Mucosa of descending colon (tissue), 3 donors: Measurements from ENCODE around the gene STX4. TPM values are rescaled to one million over a fixed set of nuclear protein-coding genes. Genes with fewer than 3 reads are reported as not detected.

ENCODE experiments used
- ATAC-seq: fragments of 200-7000 bp; cut with Tn5 transposase; one replicate; pipeline ENCODE4 v1.9.1; 2020; ENCODE audit warnings: mild to moderate bottlenecking, moderate library complexity
- DNase-seq, 3 donors: peaks; one replicate each; pipeline ENCODE4 v3.0.0-alpha.2; 2020
- H3K36me3 ChIP-seq: fragments of 200-600 bp; one replicate; pipeline ENCODE4 v1.8.0; 2021; ENCODE audit warnings: low read depth, mild to moderate bottlenecking
- H3K4me1 ChIP-seq: fragments of 200-600 bp; one replicate; pipeline ENCODE4 v1.8.0; 2021; ENCODE audit warnings: low read depth, mild to moderate bottlenecking
- H3K4me3 ChIP-seq: fragments of 200-600 bp; one replicate; pipeline ENCODE4 v1.8.0; 2021; ENCODE audit warnings: mild to moderate bottlenecking
- H3K9me3 ChIP-seq: fragments of 200-600 bp; one replicate; pipeline ENCODE4 v1.8.0; 2021; ENCODE audit warnings: mild to moderate bottlenecking
- CTCF ChIP-seq: fragments of 200-600 bp; IDR thresholded peaks from one replicate; pipeline ENCODE4 v1.8.0; 2022; ENCODE audit warnings: antibody characterized with exemption, mild to moderate bottlenecking
- intact Hi-C, 2 donors: fragments of 100-400 bp; cut with DNase I in 1 of 2; cut with micrococcal nuclease in 1 of 2; formaldehyde crosslinking; loops; one replicate each; pipeline versions ENCODE4 v1.11.0 to v1.11.1; 2022; cut with DNase I, micrococcal nuclease
- total RNA-seq, 3 donors: library from RNA; stranded (reverse); fragmentation: NEBNext Ultra II Directional in 2 of 3; extraction: Animal tissue kit (Norgen Biotek cat#: 25700) in 2 of 3; gene quantifications; one replicate each; pipeline versions ENCODE4 v1.2.1 to v1.2.4, GENCODE V29; 2021 to 2023
- donor health status: DM: no; HTN: no; CAD: no; lungs with moderate emphysema.
- donor health status: DM: no; HTN: no; CAD: no.
- donor health status: DM: no; HTN: yes; CAD: no.

The STX4 gene
- total RNA-seq, 3 donors from 2014 or later: 74.8 to 87.7 (median 86.9) TPM

- ATAC-seq (no peak), DNase-seq (no peak)
- intact Hi-C loops: no loop called here
- Histone ChIP-seq H3K4me1 (no peaks in the 10 kb centered on the region), H3K4me3 (no peak overlapping the region), H3K36me3 (no peaks in the 10 kb centered on the region), H3K9me3 (no peaks in the 10 kb centered on the region)
- no peak for TF ChIP-seq CTCF
Observed at GRCh38 chr16:31006086-31006385, 27.3 kb upstream of the STX4 start.

- H3K9me3 ChIP-seq: no peaks in the 10 kb centered on the region
- intact Hi-C loops: no loop called here
- no peak for ATAC-seq
- H3K36me3 ChIP-seq: no peaks in the 10 kb centered on the region
- TF ChIP-seq CTCF: no peak
- no peaks in the 10 kb centered on the region for H3K4me1 ChIP-seq
- DNase-seq: no peak
- no peak overlapping the region for H3K4me3 ChIP-seq
Observed at GRCh38 chr16:31006589-31006988, 26.8 kb upstream of the STX4 start.

- DNase-seq: no peak
- Histone ChIP-seq H3K9me3 (no peaks in the 10 kb centered on the region), H3K4me1 (no peaks in the 10 kb centered on the region), H3K4me3 (no peak overlapping the region), H3K36me3 (no peaks in the 10 kb centered on the region)
- ATAC-seq: no peak
- TF ChIP-seq CTCF: no peak
- intact Hi-C loops: no loop called here
Observed at GRCh38 chr16:31007684-31008083, 25.7 kb upstream of the STX4 start.

GRCh38 chr16:31008149-31008548, 25.2 kb upstream of the STX4 start:
- ATAC-seq: no peak
- TF ChIP-seq CTCF: no peak
- H3K9me3 ChIP-seq: no peaks in the 10 kb centered on the region
- no peaks in the 10 kb centered on the region for H3K36me3 ChIP-seq
- intact Hi-C loops: no loop called here
- DNase-seq: no peak
- no peaks in the 10 kb centered on the region for H3K4me1 ChIP-seq
- no peak overlapping the region for H3K4me3 ChIP-seq

GRCh38 chr16:31008551-31008950, 24.8 kb upstream of the STX4 start:
- Histone ChIP-seq H3K4me1 (no peaks in the 10 kb centered on the region), H3K4me3 (no peak overlapping the region), H3K36me3 (no peaks in the 10 kb centered on the region), H3K9me3 (no peaks in the 10 kb centered on the region)
- TF ChIP-seq CTCF: no peak
- ATAC-seq (no peak), DNase-seq (no peak)
- intact Hi-C loops: no loop called here

- no peak for TF ChIP-seq CTCF
- DNase-seq (no peak), ATAC-seq (no peak)
- intact Hi-C loops: no loop called here
- Histone ChIP-seq H3K4me3 (no peak overlapping the region), H3K9me3 (no peaks in the 10 kb centered on the region), H3K4me1 (no peaks in the 10 kb centered on the region), H3K36me3 (no peaks in the 10 kb centered on the region)
Observed at GRCh38 chr16:31009120-31009519, 24.2 kb upstream of the STX4 start.
